OCI-LY7 (cell line): Measurements from ENCODE around the gene CABP7.

ENCODE experiments used
- CTCF ChIP-seq: fragments of 200-600 bp; sonication (generic); conservative IDR thresholded peaks from 2 replicates; pipeline ENCODE4 v1.5.1; 2014; ENCODE audit warnings: mild to moderate bottlenecking, antibody characterized with exemption, low read length, moderate library complexity, mixed read lengths
- EZH2phosphoT487 ChIP-seq: fragments of 200-600 bp; sonication (generic); IDR thresholded peaks from 2 replicates; pipeline ENCODE4 v1.6.1; 2018; ENCODE audit warnings: low read depth, borderline replicate concordance, mild to moderate bottlenecking, mixed run types, antibody characterized with exemption, low read length, moderate library complexity, mixed read lengths

GRCh38 chr22:29733362-29734201, 13.8 kb downstream of the CABP7 start:
- TF ChIP-seq CTCF = no peak
- no peak for TF ChIP-seq EZH2phosphoT487
